GM12801 (cell line): ENCODE results near the gene TMEM176A.

ENCODE experiments used
- TF ChIP-seq, protein P1 (sequence below): IDR thresholded peaks from one replicate; pipeline ENCODE4 v1.5.1; 2011; ENCODE audit warnings: control low read depth; ENCODE audit not compliant: insufficient read length; ENCODE audit errors: extremely low read depth

Gene TMEM176A

DNA sequence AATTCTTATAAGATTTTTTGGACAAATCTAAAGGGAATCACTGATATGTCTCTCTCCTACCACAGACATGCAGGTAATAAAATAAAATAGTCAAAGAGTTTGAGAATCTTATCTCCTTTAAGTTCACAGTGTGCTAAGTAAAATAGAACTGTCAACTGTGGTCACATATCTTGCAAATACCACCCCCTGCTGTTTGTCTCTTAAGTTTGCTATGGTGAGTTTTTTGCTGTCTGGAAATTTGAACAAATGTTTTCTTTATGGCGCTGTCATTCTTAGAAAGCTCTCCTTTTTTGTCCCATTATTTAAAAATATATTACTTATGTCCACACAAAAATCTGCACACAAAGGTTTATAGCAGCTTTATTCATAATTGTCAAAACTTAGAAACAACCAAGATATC, 43.7 kb upstream of the TMEM176A start:
- TF ChIP-seq, protein P1, sequence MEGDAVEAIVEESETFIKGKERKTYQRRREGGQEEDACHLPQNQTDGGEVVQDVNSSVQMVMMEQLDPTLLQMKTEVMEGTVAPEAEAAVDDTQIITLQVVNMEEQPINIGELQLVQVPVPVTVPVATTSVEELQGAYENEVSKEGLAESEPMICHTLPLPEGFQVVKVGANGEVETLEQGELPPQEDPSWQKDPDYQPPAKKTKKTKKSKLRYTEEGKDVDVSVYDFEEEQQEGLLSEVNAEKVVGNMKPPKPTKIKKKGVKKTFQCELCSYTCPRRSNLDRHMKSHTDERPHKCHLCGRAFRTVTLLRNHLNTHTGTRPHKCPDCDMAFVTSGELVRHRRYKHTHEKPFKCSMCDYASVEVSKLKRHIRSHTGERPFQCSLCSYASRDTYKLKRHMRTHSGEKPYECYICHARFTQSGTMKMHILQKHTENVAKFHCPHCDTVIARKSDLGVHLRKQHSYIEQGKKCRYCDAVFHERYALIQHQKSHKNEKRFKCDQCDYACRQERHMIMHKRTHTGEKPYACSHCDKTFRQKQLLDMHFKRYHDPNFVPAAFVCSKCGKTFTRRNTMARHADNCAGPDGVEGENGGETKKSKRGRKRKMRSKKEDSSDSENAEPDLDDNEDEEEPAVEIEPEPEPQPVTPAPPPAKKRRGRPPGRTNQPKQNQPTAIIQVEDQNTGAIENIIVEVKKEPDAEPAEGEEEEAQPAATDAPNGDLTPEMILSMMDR: no peak

DNA sequence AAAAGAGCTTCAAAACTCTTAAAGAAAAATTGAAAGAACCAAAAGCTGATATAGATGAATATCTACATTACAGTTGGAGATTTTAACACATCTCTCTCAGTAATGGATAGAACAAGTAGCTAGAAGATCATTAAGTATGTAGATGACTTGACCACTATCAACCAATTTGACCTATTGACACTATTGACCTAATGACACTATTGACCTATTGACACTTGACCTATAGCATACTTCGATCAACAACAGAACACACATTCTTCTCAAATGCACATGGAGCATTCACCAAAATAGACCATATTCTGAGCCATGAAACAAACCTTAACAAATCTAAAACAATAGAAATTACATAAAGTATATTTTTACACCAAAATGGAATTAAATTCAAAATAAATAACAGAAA, 41.1 kb upstream of the TMEM176A start:
- TF ChIP-seq, protein P1: no peak

DNA sequence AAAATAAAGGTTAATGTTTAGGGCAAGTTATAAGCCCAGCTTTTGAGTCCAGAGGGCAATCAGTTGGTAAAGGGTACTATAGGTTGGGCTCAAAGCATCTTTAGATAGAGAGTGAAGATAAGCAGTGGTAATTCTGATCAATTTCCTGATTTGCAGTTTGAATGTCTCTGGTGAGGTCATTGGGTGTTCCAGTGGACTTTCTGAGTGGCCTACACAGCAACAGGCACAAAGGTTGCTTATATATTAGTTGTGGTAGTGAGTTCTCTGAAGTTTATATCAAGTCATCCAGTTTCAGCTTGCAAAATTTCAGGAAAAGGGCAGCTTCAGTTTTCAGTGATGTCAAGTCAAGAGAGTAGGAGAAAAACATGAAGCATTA, 34.2 kb upstream of the TMEM176A start:
- TF ChIP-seq, protein P1: no peak

DNA sequence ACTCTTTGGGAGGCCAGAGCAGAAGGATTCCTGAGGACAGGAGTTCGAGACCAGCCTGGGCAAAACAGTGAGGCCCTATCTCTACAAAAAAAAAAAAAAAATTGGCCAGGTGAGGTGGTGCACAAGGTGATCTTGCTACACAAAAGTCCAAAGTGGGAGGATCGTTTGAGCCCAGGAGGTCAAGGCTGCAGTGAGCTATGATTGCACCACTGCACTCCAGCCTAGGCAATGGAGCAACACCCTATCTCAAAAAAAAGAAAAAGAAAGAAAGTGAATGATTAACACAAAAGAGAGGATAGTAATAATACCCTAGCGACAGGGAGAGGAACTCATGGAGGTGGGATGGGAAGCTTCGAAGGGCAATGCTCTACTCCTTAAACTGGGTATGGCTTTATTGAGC, 30.8 kb upstream of the TMEM176A start:
- TF ChIP-seq, protein P1: no peak

DNA sequence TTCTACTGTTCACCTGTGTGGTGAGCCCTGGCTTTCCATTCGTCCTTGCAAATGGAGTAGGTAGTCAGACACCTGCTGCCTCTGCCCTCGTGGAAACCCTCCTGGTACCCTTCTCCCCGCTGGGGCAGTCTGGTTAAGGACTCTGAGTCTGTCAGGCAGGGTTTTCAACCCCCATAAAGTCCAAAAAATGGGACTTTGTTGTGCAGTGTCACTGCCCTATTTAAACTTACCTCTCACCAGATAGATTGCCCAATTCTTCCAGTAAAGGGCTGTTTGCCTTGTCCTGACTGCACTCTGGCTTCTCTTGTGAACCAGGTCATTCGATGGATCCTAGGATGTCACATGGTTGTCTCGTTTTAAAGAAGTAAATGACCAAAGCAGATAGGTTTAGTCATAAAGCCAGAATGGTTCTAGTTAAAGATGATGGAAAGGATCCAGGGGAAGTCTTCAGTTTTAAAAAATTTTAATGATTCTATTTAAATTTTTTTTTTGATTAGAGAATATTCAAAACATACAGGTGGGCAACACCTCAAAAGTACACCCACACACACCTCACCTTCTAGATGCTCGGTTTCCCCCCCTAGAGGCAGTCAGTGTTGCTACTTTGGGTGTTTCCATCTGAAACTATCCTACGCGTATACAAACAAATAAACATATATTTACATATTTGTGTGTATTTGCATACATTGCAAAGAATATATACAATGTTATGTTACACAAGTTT, 22.4 kb upstream of the TMEM176A start:
- TF ChIP-seq, protein P1: no peak

DNA sequence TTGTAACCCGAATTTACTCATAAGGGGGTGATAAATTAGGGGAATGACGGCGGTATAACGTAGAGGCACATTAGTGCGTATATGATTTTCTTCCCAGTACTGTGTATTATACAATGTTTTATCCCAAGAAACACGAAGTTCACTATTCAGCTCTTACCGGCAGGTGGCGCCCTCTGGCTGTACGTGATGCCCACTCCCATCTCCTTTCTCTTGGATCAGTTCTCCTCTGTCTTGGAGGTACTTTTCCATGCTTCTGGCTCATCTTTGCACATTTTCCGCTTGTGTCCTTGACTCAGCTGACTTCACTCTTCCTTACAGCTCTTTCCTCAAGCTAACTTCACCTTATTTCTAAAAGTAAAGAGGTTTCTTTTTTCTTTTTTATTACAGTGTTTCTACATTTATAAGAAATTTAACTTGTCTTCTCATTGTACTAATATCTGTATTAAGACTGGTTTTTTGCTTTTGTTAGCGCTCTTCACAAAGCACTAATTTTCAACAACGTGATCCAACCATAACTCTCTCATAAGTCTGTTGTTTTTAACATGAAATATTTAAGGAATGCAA, 21.7 kb upstream of the TMEM176A start:
- TF ChIP-seq, protein P1: no peak

DNA sequence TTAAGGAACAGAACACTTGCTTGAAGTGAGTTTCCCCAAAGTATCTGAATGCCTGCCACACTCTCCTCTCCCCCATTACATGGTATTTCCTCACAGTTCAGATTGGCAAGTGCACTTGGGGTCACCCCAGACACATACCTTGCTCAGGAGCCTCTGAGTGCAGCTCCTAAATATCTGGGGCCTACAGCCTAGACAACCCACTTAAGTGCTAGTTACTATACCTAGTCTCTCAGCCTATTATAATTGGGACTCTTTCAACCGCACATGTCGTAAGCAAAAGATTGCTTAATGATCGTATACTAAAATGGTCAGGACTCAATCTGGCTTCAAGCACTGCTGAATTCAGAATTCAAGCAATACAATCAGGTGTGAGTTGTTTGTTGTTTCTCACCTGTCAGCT, 20.3 kb upstream of the TMEM176A start:
- TF ChIP-seq, protein P1: no peak
